AG04450 (cell line): ENCODE results near the gene CNOT3. TPM values are rescaled to one million over a fixed set of nuclear protein-coding genes. Genes with fewer than 3 reads are reported as not detected.
A peak's percentile ranks its signal among the peaks of the same experiment; 100 is the strongest.
"Not testable (repeated sequence)": the region's sequence is repeated elsewhere in the genome, so short reads cannot be mapped to it uniquely, and the experiment has no call there.

ENCODE experiments used
- CTCF ChIA-PET: fragments of 300-600, 350-600 bp; formaldehyde crosslinking; extraction: SDS; loops from one replicate; lab custom pipeline; 2022; ENCODE audit warnings: antibody characterized with exemption, inconsistent platforms; lab: Charles Lee
- POLR2A ChIA-PET: fragments of 350-600 bp; formaldehyde crosslinking; extraction: SDS; loops from one replicate; lab custom pipeline; 2021; ENCODE audit warnings: antibody characterized with exemption, inconsistent platforms; lab: Yijun Ruan, JAX
- DNase-seq: peaks from one replicate; pipeline ENCODE4 v3.0.0-alpha.2; 2011; ENCODE audit warnings: low read depth, low spot score
- H3K27ac ChIP-seq: one replicate; pipeline ENCODE4 v1.5.1; 2012; ENCODE audit warnings: low read depth, low read length, control low read depth
- H3K27me3 ChIP-seq: one replicate; pipeline ENCODE4 v1.6.0; 2012; ENCODE audit warnings: low read length; ENCODE audit not compliant: control insufficient read depth, insufficient read depth
- H3K4me3 ChIP-seq: 2 replicates; pipeline ENCODE4 v1.5.1; 2011; ENCODE audit warnings: mild to moderate bottlenecking, low read depth, low read length, control low read depth
- H3K9me3 ChIP-seq: 2 replicates; pipeline ENCODE4 v1.5.1; 2012; ENCODE audit warnings: low read length; ENCODE audit not compliant: control insufficient read depth, insufficient read depth
- polyA plus RNA-seq: library from polyadenylated mRNA; depleted of rRNA; stranded (reverse); fragments of >200 nt; gene quantifications from 2 replicates; pipeline ENCODE4 v1.2.3, GENCODE V29; 2011
- TF ChIP-seq, protein P1 (sequence below): IDR thresholded peaks from 2 replicates; pipeline ENCODE4 v1.5.1; 2011; ENCODE audit warnings: low read depth, low read length, control low read depth, inconsistent platforms

Gene CNOT3
- polyA plus RNA-seq, 1 experiment: 9.9 TPM

DNA sequence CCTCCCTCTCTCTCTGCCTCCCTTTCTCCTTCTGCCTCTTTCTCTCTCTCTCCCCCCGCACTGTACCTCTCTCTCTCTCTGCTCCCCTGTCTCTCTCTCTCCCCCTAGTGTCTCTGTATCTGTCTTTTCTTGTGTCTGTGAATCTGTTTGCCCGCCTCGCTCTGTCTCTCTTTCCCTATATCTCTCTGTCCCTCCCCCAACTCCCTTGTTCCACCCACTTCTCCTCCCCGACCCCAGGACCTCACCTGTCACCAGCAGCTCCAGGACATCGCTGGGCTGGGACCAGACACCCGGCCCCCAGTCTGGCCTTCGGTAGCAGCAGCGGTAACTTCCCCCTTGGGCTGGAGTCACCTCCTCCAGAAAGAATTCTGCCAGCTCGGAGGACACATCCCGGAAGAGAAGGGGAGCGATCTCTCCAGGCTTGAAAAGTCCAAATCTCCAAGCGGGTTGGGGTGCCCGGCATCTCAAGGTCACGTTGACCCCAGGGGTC, 40.9 kb upstream of the CNOT3 start:
- peak overlapping the region; percentile 49 for H3K4me3 ChIP-seq
- ChIA-PET CTCF (interaction anchor here (1.3 to 2.3 kb wide), 2 partner anchors 67 to 324 kb away, joined by 3 to 10 read pairs; no protein-coding TSS in a partner anchor), POLR2A (interaction anchor here (1.0 to 2.1 kb wide), 3 partner anchors 18 to 352 kb away, joined by 6 to 18 read pairs (median 6); partner anchors contain the start of genes CNOT3, LENG8, PRPF31 and TFPT)
- no peaks in the 10 kb centered on the region for H3K27me3 ChIP-seq
- no peak overlapping the region for H3K27ac ChIP-seq
- no peak for DNase-seq
- peaks cover 17% of the 10 kb centered on the region for H3K9me3 ChIP-seq
- TF ChIP-seq, protein P1, sequence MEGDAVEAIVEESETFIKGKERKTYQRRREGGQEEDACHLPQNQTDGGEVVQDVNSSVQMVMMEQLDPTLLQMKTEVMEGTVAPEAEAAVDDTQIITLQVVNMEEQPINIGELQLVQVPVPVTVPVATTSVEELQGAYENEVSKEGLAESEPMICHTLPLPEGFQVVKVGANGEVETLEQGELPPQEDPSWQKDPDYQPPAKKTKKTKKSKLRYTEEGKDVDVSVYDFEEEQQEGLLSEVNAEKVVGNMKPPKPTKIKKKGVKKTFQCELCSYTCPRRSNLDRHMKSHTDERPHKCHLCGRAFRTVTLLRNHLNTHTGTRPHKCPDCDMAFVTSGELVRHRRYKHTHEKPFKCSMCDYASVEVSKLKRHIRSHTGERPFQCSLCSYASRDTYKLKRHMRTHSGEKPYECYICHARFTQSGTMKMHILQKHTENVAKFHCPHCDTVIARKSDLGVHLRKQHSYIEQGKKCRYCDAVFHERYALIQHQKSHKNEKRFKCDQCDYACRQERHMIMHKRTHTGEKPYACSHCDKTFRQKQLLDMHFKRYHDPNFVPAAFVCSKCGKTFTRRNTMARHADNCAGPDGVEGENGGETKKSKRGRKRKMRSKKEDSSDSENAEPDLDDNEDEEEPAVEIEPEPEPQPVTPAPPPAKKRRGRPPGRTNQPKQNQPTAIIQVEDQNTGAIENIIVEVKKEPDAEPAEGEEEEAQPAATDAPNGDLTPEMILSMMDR: peak; percentile 55

DNA sequence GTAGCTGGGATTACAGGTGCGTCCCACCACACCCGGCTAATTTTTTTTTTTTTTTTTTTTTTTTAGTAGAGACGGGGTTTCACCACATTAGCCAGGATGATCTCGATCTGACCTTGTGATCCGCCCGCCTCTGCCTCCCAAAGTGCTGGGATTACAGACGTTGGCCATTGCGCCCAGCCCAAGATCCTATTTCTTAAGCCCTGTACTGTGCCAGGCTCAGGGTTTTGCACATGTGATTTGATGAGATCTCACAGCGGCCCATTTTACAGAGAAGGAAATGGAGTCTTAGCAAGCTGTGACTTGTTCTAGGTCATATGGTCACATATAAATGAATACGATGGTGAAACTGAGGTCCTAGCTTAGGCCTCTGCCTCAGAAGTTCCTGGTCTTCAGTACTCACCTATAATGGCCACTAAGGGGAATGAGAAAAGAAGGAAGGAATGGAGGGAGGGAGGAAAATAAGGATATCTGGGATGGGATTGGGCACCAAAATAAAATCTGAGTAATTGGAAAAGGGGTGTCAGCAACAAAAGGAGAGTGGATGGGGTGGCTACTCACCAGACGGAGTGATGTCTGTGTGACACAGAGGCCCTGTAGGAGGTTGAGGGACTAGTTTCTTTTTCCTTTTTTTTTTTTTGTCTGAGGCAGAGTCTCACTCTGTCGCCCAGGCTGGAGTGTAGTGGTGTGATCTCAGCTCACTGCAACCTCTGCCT, 38.2 kb upstream of the CNOT3 start:
- no peak overlapping the region for H3K27ac ChIP-seq
- TF ChIP-seq, protein P1: no peak
- peaks cover 13% of the 10 kb centered on the region for H3K9me3 ChIP-seq
- H3K4me3 ChIP-seq: no peak overlapping the region
- ChIA-PET CTCF (no interaction called here), POLR2A (no interaction called here)
- H3K27me3 ChIP-seq: no peaks in the 10 kb centered on the region
- no peak for DNase-seq

DNA sequence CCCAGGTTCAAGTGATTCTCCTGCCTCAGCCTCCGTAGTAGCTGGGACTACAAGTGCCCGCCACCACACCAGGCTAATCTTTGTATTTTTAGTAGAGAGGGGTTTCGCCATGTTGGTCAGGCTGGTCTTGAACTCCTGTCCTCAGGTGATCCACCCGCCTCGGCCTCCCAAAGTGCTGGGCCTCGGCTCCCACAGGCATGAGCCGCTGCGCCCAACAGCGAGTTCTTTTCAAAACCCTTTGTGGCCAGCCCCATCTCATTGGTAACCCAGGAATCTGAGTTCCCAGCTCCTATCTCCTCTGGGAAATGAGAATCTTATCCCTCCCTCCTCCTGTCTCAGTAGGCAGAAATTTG, 37.7 kb upstream of the CNOT3 start:
- POLR2A ChIA-PET, H3K27me3 ChIP-seq, H3K4me3 ChIP-seq, CTCF ChIA-PET, H3K9me3 ChIP-seq, H3K27ac ChIP-seq, DNase-seq: not testable (repeated sequence)

DNA sequence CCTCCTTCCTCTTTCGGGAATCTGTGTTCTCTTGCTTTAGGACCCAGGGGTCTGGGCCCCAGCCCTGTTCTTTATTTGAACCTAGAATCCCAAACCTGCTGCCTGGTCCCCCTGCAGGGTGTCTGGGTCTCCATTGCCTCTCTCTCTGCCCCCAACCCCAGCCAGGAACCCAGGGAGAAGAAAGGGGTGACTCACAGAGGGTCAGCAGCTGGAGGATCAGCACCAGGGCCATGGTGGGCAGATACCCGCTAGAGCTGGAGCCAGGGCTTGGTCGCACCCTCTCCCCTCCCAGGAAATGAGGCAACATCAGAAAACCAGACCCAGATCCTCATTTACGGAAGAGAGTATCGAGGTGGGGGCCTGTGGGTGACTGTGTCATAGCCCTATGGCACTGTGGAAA, 37.0 kb upstream of the CNOT3 start, which contains the start of gene OSCAR:
Gene OSCAR (minus strand): TSS at position 243 of the 400 bp plus-strand sequence. CDS start 11 bp downstream, at position 232.
- TF ChIP-seq, protein P1: no peak
- no peaks in the 10 kb centered on the region for H3K27me3 ChIP-seq
- peaks cover 3% of the 10 kb centered on the region; the same call in 1 of the 2 replicates for H3K9me3 ChIP-seq
- ChIA-PET CTCF (no interaction called here), POLR2A (no interaction called here)
- no peak for DNase-seq
- H3K27ac ChIP-seq: no peak within 1 kb of the TSS
- H3K4me3 ChIP-seq: no peak within 1 kb of the TSS

DNA sequence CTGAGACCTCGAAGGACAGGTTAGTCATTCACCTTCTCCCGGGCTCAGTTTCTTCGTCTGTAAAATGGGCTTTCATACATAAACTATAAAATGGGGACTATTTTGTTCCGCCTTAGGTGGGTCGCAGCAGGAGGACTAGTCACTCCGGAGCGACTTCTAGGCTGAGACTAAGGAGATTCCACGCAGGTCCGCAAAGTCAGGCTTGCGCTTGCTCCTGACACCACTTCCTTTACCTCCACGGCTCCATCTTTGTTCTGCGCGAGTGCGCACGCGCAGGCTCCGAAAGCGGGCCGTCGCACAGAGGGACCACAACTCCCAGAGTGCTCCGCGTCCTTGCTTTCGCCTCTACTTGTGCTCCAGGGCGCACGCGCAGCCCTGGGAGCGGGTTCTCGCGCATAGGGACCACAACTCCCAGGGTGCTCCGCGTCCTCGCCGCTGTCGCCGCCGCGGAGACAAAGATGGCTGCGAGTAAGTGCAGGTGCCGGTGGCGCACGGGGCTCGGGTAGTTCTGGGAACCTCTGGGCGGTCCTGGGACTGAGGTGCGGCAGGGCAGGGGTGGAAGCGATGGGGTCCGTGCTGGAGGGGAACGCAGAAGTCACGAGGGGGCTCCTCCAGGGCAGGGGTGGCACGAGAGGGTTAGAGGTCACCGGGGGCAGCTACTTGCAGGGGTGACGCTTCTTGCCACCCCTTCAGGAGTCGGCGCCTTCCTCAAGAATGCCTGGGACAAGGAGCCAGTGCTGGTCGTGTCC, 35.0 kb upstream of the CNOT3 start, which contains the start of gene NDUFA3:
Gene NDUFA3 (plus strand): TSS at position 435 of the 749 bp plus-strand sequence. CDS start 24 bp downstream, at position 459.
- ChIA-PET POLR2A (interaction anchor here (0.5 to 1.4 kb wide), 3 partner anchors 9 to 13 kb away, joined by 4 to 6 read pairs (median 6); partner anchors contain the start of genes PRPF31 and TFPT), CTCF (interaction anchor here (0.6 to 1.9 kb wide), 4 partner anchors 71 to 722 kb away, joined by 3 to 6 read pairs (median 4); no protein-coding TSS in a partner anchor)
- TF ChIP-seq, protein P1: no peak
- peak; percentile 97 for DNase-seq
- H3K4me3 ChIP-seq: peak within 1 kb of the TSS; percentile 99
- no peak within 1 kb of the TSS for H3K27ac ChIP-seq
- H3K27me3 ChIP-seq: no peaks in the 10 kb centered on the region
- H3K9me3 ChIP-seq: peaks cover 3% of the 10 kb centered on the region; the same call in 1 of the 2 replicates
